K562 (cell line): Measurements from ENCODE around the gene GJC2. TPM values are rescaled to one million over a fixed set of nuclear protein-coding genes. Genes with fewer than 3 reads are reported as not detected.

Source experiments
- BRD9 ChIP-seq: fragments of 450-650 bp; IDR thresholded peaks from 2 replicates; pipeline ENCODE4 v1.6.1; 2018; ENCODE audit warnings: low read depth; ENCODE audit not compliant: partially characterized antibody
- DEAF1 ChIP-seq: fragments of 450-650 bp; formaldehyde crosslinking; IDR thresholded peaks from 2 replicates; pipeline ENCODE4 v1.4.0; 2020; ENCODE audit warnings: mild to moderate bottlenecking, moderate library complexity
- DPF2 ChIP-seq: fragments of 450-650 bp; IDR thresholded peaks from 2 replicates; pipeline ENCODE4 v1.6.1; 2016
- NR0B1 ChIP-seq: fragments of 450-650 bp; IDR thresholded peaks from one replicate; pipeline ENCODE4 v1.6.1; 2018; ENCODE audit warnings: mild to moderate bottlenecking, moderate library complexity; ENCODE audit not compliant: partially characterized antibody
- NR2C2 ChIP-seq, 2 experiments: fragments of 200-800 bp in 1 of 2; sonication (Bioruptor generic) in 1 of 2; sonication (generic) in 1 of 2; formaldehyde crosslinking in 1 of 2; IDR thresholded peaks; 2 replicates each; pipeline versions ENCODE4 v1.6.1 to v1.8.0; 2016 to 2022; ENCODE audit warnings: mild to moderate bottlenecking in 1 of 2, missing compliant biosample characterization in 1 of 2, missing genetic modification characterization in 1 of 2, missing genetic modification reagents in 1 of 2
- POLR2AphosphoS2 ChIP-seq: IDR thresholded peaks from 2 replicates; pipeline ENCODE4 v1.6.1; 2012; ENCODE audit warnings: low read length, improper control_type of control experiment
- PPARD ChIP-seq: fragments of 250-450 bp; sonication (Bioruptor Pico); IDR thresholded peaks from 2 replicates; pipeline ENCODE4 v1.8.0; 2022; ENCODE audit warnings: inconsistent platforms, mild to moderate bottlenecking, moderate library complexity
- PRDM10 ChIP-seq: fragments of 450-650 bp; IDR thresholded peaks from 2 replicates; pipeline ENCODE4 v1.6.1; 2018; ENCODE audit not compliant: partially characterized antibody
- RBM14 ChIP-seq: fragments of 200-400 bp; formaldehyde crosslinking; IDR thresholded peaks from 2 replicates; pipeline ENCODE4 v1.6.1; 2018; ENCODE audit warnings: low read depth, mild to moderate bottlenecking, low read length, moderate library complexity, borderline replicate concordance; ENCODE audit not compliant: insufficient read depth
- RFX7 ChIP-seq: fragments of 250-450 bp; sonication (Bioruptor Pico); IDR thresholded peaks from 2 replicates; pipeline ENCODE4 v1.5.1; 2021; ENCODE audit warnings: mild to moderate bottlenecking
- SOX6 ChIP-seq: fragments of 450-650 bp; IDR thresholded peaks from 2 replicates; pipeline ENCODE4 v1.6.1; 2014; ENCODE audit warnings: mild to moderate bottlenecking
- SRSF3 ChIP-seq: fragments of 200-400 bp; formaldehyde crosslinking; IDR thresholded peaks from 2 replicates; pipeline ENCODE4 v1.6.1; 2016; ENCODE audit warnings: mild to moderate bottlenecking, low read length, moderate library complexity; ENCODE audit not compliant: insufficient read depth
- TBP ChIP-seq: optimal IDR thresholded peaks from 2 replicates; pipeline ENCODE3; 2011; ENCODE audit warnings: low read depth, low read length, improper control_type of control experiment
- XRCC3 ChIP-seq: fragments of 450-650 bp; IDR thresholded peaks from 2 replicates; pipeline ENCODE4 v1.6.1; 2017; ENCODE audit warnings: mild to moderate bottlenecking, moderate library complexity
- ZNF584 ChIP-seq: fragments of 200-800 bp; sonication (Bioruptor generic); IDR thresholded peaks from 2 replicates; pipeline ENCODE4 v1.6.1; 2016; ENCODE audit warnings: low read depth, mild to moderate bottlenecking, missing genetic modification characterization, missing compliant biosample characterization
- polyA plus RNA-seq, 8 experiments: library from polyadenylated mRNA; depleted of rRNA in 4 of 8; stranded (reverse) in 5 of 8; unstranded in 3 of 8; fragments of >200 nt; fragmentation: Nextera tagmentation in 2 of 8; fragmentation: Illumina TruSeq in 1 of 8; extraction: Ambion mirVana in 2 of 8; extraction: Trizol in 1 of 8; gene quantifications; 2 replicates each; pipeline versions ENCODE4 v1.2.1 to v1.2.3, GENCODE V29; 2011 to 2014; ENCODE audit warnings: inconsistent platforms in 1 of 8, missing spikeins in 1 of 8
- total RNA-seq, 7 experiments: library from RNA; depleted of rRNA in 6 of 7; stranded (reverse); fragments of >200 nt in 6 of 7; fragmentation: Illumina TruSeq in 2 of 7; extraction: Trizol in 2 of 7; gene quantifications; 2 replicates each; pipeline versions ENCODE4 v1.2.1 to v1.2.3, GENCODE V29; 2011 to 2021; ENCODE audit warnings: low replicate concordance in 1 of 7
- TF ChIP-seq, protein P1 (sequence below): sonication (generic); formaldehyde crosslinking; IDR thresholded peaks from 2 replicates; pipeline ENCODE4 v1.8.0; 2022; ENCODE audit warnings: missing genetic modification reagents, mild to moderate bottlenecking, borderline replicate concordance
- TF ChIP-seq, protein P2 (sequence below): fragments of 450-650 bp; IDR thresholded peaks from 2 replicates; pipeline ENCODE4 v1.6.1; 2016; ENCODE audit warnings: missing biosample characterization, missing genetic modification characterization
- TF ChIP-seq, protein P3 (sequence below), 2 experiments: fragments of 250-450 bp in 1 of 2; fragments of 450-650 bp in 1 of 2; sonication (Bioruptor Pico) in 1 of 2; IDR thresholded peaks; 2 replicates each; pipeline versions ENCODE4 v1.6.1 to v1.8.0; 2016 to 2021; ENCODE audit warnings: mild to moderate bottlenecking in 2 of 2, moderate library complexity in 2 of 2, missing compliant biosample characterization in 1 of 2, missing genetic modification characterization in 1 of 2

Gene GJC2
- total and polyA plus RNA-seq, 9 of the 15 experiments (the other 6 are each of a cell fraction or from before 2014, with no cell fraction given) = 0.03 to 0.62 (median 0.11) TPM; not detected in 2

GRCh38 chr1:228198977-228199590, 49.4 kb downstream of the GJC2 start (continued):
- no peak for TF ChIP-seq PRDM10
- TF ChIP-seq DEAF1 = no peak
- TF ChIP-seq XRCC3 = peak; percentile 96
- TF ChIP-seq TBP = no peak
- no peak for TF ChIP-seq POLR2AphosphoS2
- TF ChIP-seq, protein P1, sequence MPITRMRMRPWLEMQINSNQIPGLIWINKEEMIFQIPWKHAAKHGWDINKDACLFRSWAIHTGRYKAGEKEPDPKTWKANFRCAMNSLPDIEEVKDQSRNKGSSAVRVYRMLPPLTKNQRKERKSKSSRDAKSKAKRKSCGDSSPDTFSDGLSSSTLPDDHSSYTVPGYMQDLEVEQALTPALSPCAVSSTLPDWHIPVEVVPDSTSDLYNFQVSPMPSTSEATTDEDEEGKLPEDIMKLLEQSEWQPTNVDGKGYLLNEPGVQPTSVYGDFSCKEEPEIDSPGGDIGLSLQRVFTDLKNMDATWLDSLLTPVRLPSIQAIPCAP = no peak
- TF ChIP-seq, protein P2, sequence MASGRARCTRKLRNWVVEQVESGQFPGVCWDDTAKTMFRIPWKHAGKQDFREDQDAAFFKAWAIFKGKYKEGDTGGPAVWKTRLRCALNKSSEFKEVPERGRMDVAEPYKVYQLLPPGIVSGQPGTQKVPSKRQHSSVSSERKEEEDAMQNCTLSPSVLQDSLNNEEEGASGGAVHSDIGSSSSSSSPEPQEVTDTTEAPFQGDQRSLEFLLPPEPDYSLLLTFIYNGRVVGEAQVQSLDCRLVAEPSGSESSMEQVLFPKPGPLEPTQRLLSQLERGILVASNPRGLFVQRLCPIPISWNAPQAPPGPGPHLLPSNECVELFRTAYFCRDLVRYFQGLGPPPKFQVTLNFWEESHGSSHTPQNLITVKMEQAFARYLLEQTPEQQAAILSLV = no peak
- TF ChIP-seq PPARD (CRISPR knock-in tag) = no peak
- TF ChIP-seq SRSF3 = no peak
- TF ChIP-seq SOX6 = 0 out of 2 replicates have a peak, but pooled peaks have one; percentile 31
- TF ChIP-seq NR0B1 = no peak
- TF ChIP-seq RBM14 = no peak
- TF ChIP-seq DPF2 = peak; percentile 81
- TF ChIP-seq RFX7 (CRISPR knock-in tag) = no peak
- TF ChIP-seq ZNF584 (CRISPR knock-in tag) = no peak
- no peak for TF ChIP-seq NR2C2 (CRISPR knock-in tag; IDR thresholded peaks at IDR 0.05)
- no peak for TF ChIP-seq NR2C2 (tag; IDR thresholded peaks at IDR 0.05)
- TF ChIP-seq, protein P3, sequence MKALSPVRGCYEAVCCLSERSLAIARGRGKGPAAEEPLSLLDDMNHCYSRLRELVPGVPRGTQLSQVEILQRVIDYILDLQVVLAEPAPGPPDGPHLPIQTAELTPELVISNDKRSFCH (CRISPR knock-in tag; IDR thresholded peaks at IDR 0.05) = no peak
- TF ChIP-seq, protein P3 (tag; IDR thresholded peaks at IDR 0.05) = no peak
- no peak for TF ChIP-seq BRD9
